HG03354 (cell line): ENCODE measurements around the gene CLEC2A.
"Not testable (repeated sequence)": the region's sequence is repeated elsewhere in the genome, so short reads cannot be mapped to it uniquely, and the experiment has no call there.

Source experiments
- ATAC-seq: cut with Tn5 transposase; IDR thresholded peaks from one replicate; pipeline ENCODE4 v1.9.1; 2021; ENCODE audit warnings: mild to moderate bottlenecking; ENCODE audit not compliant: unreplicated experiment, poor library complexity, severe bottlenecking

The CLEC2A gene

DNA sequence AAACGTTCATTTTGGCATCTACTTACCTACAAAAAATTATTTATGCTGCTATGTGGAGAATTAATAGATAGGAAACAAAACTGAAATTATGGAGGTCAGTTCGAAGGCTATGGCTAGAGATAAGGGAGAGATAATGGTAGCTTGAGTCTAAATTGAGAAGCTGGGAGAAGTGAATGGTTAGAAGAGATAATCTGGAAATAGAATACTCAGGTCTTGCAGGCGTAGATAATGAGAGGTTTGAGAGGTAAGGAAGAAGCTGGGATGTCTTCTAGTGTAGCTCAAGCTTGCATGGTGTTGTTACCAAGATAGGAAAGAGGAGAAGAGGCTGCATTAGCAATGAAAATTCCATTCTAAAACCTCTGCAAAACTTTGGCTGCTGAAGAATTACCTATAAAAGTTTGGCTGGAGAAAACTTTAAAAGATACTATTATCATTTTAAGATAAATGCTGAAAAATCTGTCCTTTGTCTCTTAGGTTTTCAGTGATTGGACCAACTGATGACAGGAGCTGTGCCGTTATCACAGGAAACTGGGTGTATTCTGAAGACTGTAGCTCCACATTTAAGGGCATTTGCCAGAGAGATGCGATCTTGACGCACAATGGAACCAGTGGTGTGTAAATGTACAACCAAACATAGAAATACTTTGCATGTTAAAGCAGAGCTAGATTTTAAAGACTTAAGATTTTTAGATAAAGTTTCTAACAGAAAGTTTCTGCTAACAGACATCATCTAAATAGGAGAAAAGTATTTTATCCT, 36.8 kb downstream of the CLEC2A start:
- no peak for ATAC-seq

GRCh38 chr12:9888665-9889273, 43.4 kb downstream of the CLEC2A start:
- no peak for ATAC-seq

- no peak for ATAC-seq
These were observed 49.0 kb downstream of the CLEC2A start for GRCh38 chr12:9883175-9883574.

DNA sequence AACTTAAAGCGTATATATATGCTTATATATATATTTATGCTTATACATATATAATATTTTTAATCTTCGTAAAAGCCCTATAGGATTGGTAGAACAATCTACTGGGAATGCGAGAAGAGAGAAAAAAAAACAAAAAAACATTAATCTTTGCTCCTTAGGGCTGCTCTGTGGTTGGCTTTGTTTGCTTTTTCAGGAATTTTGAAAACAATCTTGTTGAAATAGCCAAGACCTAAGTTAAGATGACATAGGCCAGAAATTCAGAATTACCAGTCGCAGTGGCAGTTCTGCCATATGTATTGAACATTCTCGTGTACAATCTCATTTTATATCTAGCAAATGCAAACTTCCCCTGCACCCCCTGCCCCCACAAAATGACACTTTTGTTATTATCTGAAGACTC, 50.2 kb downstream of the CLEC2A start:
- ATAC-seq, result no peak

GRCh38 chr12:9881246-9881645, 50.9 kb downstream of the CLEC2A start, which contains the start of gene KLRF2:
TSS of gene KLRF2 (plus strand) at chr12:9881489. CDS start at chr12:9881596, 107 bp downstream.
- no peak for ATAC-seq

DNA sequence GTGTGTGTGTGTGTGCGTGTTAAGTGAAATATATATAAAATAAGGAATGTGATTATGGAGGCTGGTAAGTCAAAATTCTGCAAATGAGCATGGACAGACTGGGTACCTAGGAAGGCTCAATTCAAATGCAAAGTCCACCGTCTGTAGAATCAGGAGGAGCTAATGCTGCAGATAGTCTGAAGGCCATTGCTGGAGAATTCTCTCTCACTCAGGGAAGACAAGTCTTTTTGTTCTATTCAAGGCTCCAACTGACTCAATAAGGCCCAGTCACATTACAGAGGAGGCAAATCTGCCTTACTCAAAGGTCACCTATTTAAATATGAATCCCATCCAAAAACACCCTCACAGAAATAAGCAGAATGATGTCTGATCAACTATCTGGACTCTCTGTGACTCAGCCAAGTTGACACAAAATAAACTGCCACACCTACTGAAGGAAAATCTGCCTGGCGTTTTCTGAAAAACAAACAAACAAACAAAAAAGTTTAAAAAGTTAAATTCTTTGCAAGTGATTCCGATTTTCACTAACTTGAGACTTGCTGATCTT, 51.6 kb downstream of the CLEC2A start:
- ATAC-seq, result no peak

DNA sequence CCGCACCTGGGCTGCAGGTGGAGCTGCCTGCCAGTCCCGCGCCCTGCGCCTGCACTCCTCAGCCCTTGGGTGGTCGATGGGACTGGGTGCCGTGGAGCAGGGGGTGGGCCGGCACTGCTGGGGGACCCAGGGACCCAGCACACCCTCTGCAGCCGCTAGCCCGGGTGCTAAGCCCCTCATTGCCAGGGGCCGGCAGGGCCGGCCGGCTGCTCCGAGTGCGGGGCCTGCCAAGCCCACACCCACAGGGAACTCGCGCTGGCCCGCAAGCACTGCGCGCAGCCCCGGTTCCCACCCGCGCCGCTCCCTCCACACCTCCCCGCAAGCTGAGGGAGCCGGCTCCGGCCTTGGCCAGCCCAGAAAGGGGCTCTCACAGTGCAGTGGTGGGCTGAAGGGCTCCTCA, 56.0 kb downstream of the CLEC2A start:
- ATAC-seq, result not testable (repeated sequence)

- no peak for ATAC-seq
These were observed 59.4 kb downstream of the CLEC2A start for GRCh38 chr12:9872742-9873141.

- ATAC-seq, result no peak
These were observed 60.0 kb downstream of the CLEC2A start for GRCh38 chr12:9872162-9872561.

- ATAC-seq, result no peak
These were observed 61.8 kb downstream of the CLEC2A start for GRCh38 chr12:9870286-9870866.

- peak; percentile 61 for ATAC-seq
These were observed 62.6 kb downstream of the CLEC2A start, which contains the start of gene CLEC2B for GRCh38 chr12:9869307-9870161. TSS of gene CLEC2B (minus strand) at chr12:9869354.

GRCh38 chr12:9868951-9869306, 63.2 kb downstream of the CLEC2A start:
- ATAC-seq, result no peak

GRCh38 chr12:9868311-9868801, 63.8 kb downstream of the CLEC2A start:
- no peak for ATAC-seq

DNA sequence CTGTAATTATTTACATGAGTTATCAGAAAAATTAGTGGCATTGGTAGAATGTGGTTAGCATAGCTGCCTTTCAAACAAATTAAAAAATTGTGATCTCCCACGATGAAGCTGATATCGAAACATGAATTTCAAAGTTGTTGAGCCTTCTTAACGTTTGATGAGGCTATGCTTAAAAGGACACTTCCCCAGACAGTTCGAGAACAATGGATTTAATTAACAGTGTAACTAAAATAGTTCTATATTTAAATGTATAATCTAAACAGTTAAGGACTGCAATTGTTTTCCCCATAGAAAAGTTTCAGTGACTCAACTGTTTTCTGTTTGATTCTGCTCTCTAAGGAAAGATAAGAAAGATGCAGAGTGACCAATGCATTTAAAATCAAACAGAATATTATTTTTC, 64.6 kb downstream of the CLEC2A start:
- no peak for ATAC-seq

DNA sequence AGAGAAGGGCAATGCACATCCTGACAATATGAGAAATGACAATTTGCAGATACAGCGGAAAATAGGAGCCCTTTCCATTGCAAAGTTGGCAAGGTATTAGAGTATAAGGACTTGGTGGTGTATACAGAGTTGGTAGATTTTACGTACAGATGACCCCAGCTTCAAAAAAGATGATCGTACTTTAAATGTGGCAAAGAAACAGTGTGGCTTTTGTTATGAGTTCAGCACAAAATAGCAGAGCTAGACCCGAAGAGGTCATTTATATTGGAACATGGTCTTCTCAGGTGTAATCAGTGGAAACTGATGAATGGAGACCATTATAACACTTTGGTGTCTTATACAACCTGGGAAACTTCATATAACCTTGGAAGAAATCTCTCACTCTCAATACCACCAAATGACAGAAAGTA, 65.3 kb downstream of the CLEC2A start:
- no peak for ATAC-seq

- no peak for ATAC-seq
These were observed 67.1 kb downstream of the CLEC2A start for GRCh38 chr12:9864913-9865675.
